HCT116 (cell line): ENCODE measurements around the gene CDC42EP2. TPM values are rescaled to one million over a fixed set of nuclear protein-coding genes. Genes with fewer than 3 reads are reported as not detected.

Source experiments
- ATAC-seq: fragments of 200-7000 bp; cut with Tn5 transposase; 2 replicates; pipeline ENCODE4 v1.9.1; 2020; ENCODE audit warnings: mild to moderate bottlenecking, moderate library complexity
- BruUV-seq: library from RNA; stranded (reverse); fragments of 400-500 nt; replicated peaks from 2 replicates; lab custom pipeline; 2021; lab: Mats Ljungman, UMichigan
- CTCF ChIA-PET: fragments of 300-600 bp; sonication (Branson Sonifier 250); formaldehyde crosslinking; loops from one replicate; lab custom pipeline; 2021; ENCODE audit warnings: antibody characterized with exemption; lab: Charles Lee
- POLR2A ChIA-PET: fragments of 300-600, 350-600 bp; sonication (Branson Sonifier 250); formaldehyde crosslinking; loops from one replicate; lab custom pipeline; 2021; ENCODE audit warnings: antibody characterized with exemption; lab: Charles Lee
- RAD21 ChIA-PET, 2 experiments: fragments of 300-600 bp; sonication (Branson Sonifier 250); formaldehyde crosslinking; loops; one replicate each; lab custom pipeline; 2023; ENCODE audit warnings: low total read pairs in 2 of 2; ENCODE audit not compliant: uncharacterized antibody in 2 of 2, unreplicated experiment in 2 of 2, low non-redundant PET in 1 of 2; lab: Charles Lee
- DNase-seq: peaks from one replicate; pipeline ENCODE4 v3.0.0-alpha.2; 2010; ENCODE audit warnings: low read depth, low spot score
- H2AFZ ChIP-seq: fragments of 200-600 bp; shearing (Covaris generic), sonication (generic); 2 replicates; pipeline ENCODE4 v1.6.1; 2017; ENCODE audit warnings: low read depth, mixed run types, mixed read lengths, antibody characterized with exemption, low read length; ENCODE audit not compliant: poor library complexity, severe bottlenecking
- H3K27ac ChIP-seq: 2 replicates; pipeline ENCODE4 v1.5.1; 2012; ENCODE audit warnings: low read depth, low read length
- H3K27me3 ChIP-seq: fragments of 200-600 bp; sonication (generic); 2 replicates; pipeline ENCODE4 v1.6.1; 2016; ENCODE audit warnings: mixed run types, low read length, mixed read lengths; ENCODE audit not compliant: insufficient read depth
- H3K36me3 ChIP-seq, 2 experiments: fragments of 200-500 bp in 1 of 2; fragments of 200-600 bp in 1 of 2; sonication (Bioruptor generic) in 1 of 2; sonication (generic) in 1 of 2; 2 replicates each; pipeline versions ENCODE4 v1.5.1 to v1.6.1; 2014 to 2016; ENCODE audit warnings: low read length in 2 of 2, inconsistent platforms in 1 of 2, mixed read lengths in 1 of 2, mixed run types in 1 of 2; ENCODE audit not compliant: insufficient read depth in 2 of 2, control insufficient read depth in 1 of 2
- H3K4me1 ChIP-seq, 2 experiments: fragments of 200-600 bp in 1 of 2; sonication (generic) in 1 of 2; 2 replicates each; pipeline versions ENCODE4 v1.5.1 to v1.6.1; 2012 to 2017; ENCODE audit warnings: low read length in 2 of 2, inconsistent platforms in 1 of 2, mild to moderate bottlenecking in 1 of 2, mixed read lengths in 1 of 2, mixed run types in 1 of 2, moderate library complexity in 1 of 2; ENCODE audit not compliant: insufficient read depth in 2 of 2, control insufficient read depth in 1 of 2
- H3K4me2 ChIP-seq: fragments of 200-600 bp; sonication (generic); 2 replicates; pipeline ENCODE4 v1.6.1; 2017; ENCODE audit warnings: mixed run types, low read length, mixed read lengths
- H3K4me3 ChIP-seq, 2 experiments: fragments of 200-600 bp in 1 of 2; sonication (generic) in 1 of 2; replicated peaks in 1 of 2; 2 replicates each; pipeline ENCODE4 v1.5.1; 2011 to 2016; ENCODE audit warnings: low read length in 2 of 2, control low read depth in 1 of 2, low read depth in 1 of 2, mild to moderate bottlenecking in 1 of 2, mixed read lengths in 1 of 2, mixed run types in 1 of 2
- H3K79me2 ChIP-seq: fragments of 200-600 bp; sonication (generic); 2 replicates; pipeline ENCODE4 v1.6.1; 2017; ENCODE audit warnings: mild to moderate bottlenecking, mixed run types, low read length, moderate library complexity, mixed read lengths; ENCODE audit not compliant: insufficient read depth
- H3K9ac ChIP-seq: fragments of 200-600 bp; sonication (generic); 2 replicates; pipeline ENCODE4 v1.6.1; 2016; ENCODE audit warnings: low read length, mixed read lengths
- H3K9me2 ChIP-seq: fragments of 200-600 bp; sonication (generic), shearing (Covaris generic); 2 replicates; pipeline ENCODE4 v1.6.1; 2017; ENCODE audit warnings: mixed run types, mild to moderate bottlenecking, moderate library complexity; ENCODE audit not compliant: insufficient read depth
- H3K9me3 ChIP-seq, 2 experiments: fragments of 200-500 bp in 1 of 2; fragments of 200-600 bp in 1 of 2; sonication (Bioruptor generic) in 1 of 2; sonication (generic) in 1 of 2; 2 replicates each; pipeline ENCODE4 v1.6.1; 2014 to 2017; ENCODE audit warnings: low read length in 2 of 2, mixed read lengths in 2 of 2, inconsistent platforms in 1 of 2, low read depth in 1 of 2, mild to moderate bottlenecking in 1 of 2, mixed run types in 1 of 2, moderate library complexity in 1 of 2; ENCODE audit not compliant: control insufficient read depth in 1 of 2, insufficient read depth in 1 of 2
- H4K20me1 ChIP-seq: fragments of 200-600 bp; sonication (generic), shearing (Covaris generic); 2 replicates; pipeline ENCODE4 v1.6.1; 2017; ENCODE audit warnings: mixed run types, mild to moderate bottlenecking, moderate library complexity; ENCODE audit not compliant: insufficient read depth
- ATF3 ChIP-seq: IDR thresholded peaks from 2 replicates; pipeline ENCODE4 v1.6.1; 2012
- CEBPB ChIP-seq: IDR thresholded peaks from 2 replicates; pipeline ENCODE4 v1.6.1; 2012; ENCODE audit warnings: low read depth
- EGR1 ChIP-seq: IDR thresholded peaks from 2 replicates; pipeline ENCODE4 v1.6.1; 2012; ENCODE audit warnings: low read depth
- ELF1 ChIP-seq: IDR thresholded peaks from 2 replicates; pipeline ENCODE4 v1.6.1; 2012; ENCODE audit warnings: low read depth, borderline replicate concordance
- EZH2 ChIP-seq: fragments of 200-600 bp; sonication (generic); IDR thresholded peaks from 2 replicates; pipeline ENCODE4 v1.6.1; 2017; ENCODE audit warnings: antibody characterized with exemption, mixed run types
- EZH2phosphoT487 ChIP-seq: fragments of 200-600 bp; IDR thresholded peaks from 2 replicates; pipeline ENCODE4 v1.6.1; 2018; ENCODE audit warnings: antibody characterized with exemption, borderline replicate concordance
- FOSL1 ChIP-seq: IDR thresholded peaks from 2 replicates; pipeline ENCODE4 v1.6.1; 2012; ENCODE audit warnings: low read depth
- POLR2A ChIP-seq: IDR thresholded peaks from 2 replicates; pipeline ENCODE4 v1.7.0; 2011; ENCODE audit warnings: borderline replicate concordance; ENCODE audit not compliant: insufficient read depth, insufficient read length; ENCODE audit errors: extremely low read depth
- POLR2AphosphoS5 ChIP-seq: IDR thresholded peaks from 2 replicates; pipeline ENCODE4 v1.6.1; 2011; ENCODE audit warnings: mild to moderate bottlenecking, low read depth, low read length, moderate library complexity
- SRF ChIP-seq: IDR thresholded peaks from 2 replicates; pipeline ENCODE4 v1.6.1; 2012; ENCODE audit warnings: low read depth
- intact Hi-C: fragments of 100-400 bp; cut with micrococcal nuclease; formaldehyde crosslinking; loops from 2 replicates; pipeline ENCODE4 v1.10.0; 2022
- total RNA-seq: library from RNA; stranded (reverse); gene quantifications from one replicate; pipeline ENCODE4 v1.2.1, GENCODE V29; 2021; ENCODE audit not compliant: unreplicated experiment
- TF ChIP-seq, protein P1 (sequence below): IDR thresholded peaks from 2 replicates; pipeline ENCODE4 v1.6.1; 2011; ENCODE audit warnings: mild to moderate bottlenecking, low read length, moderate library complexity; ENCODE audit not compliant: insufficient replicate concordance; ENCODE audit errors: extremely low read depth

CDC42EP2 gene
- total RNA-seq, 1 experiment from 2014 or later = 15.4 TPM

- TF ChIP-seq ATF3 (no peak), ELF1 (peak; percentile 51; the same call in 1 of the 2 replicates), POLR2AphosphoS5 (peak; percentile 54; the same call in 1 of the 2 replicates), CEBPB (peak; percentile 81)
Measured at GRCh38 chr11:65279741-65280440, 34.8 kb upstream of the CDC42EP2 start (continued).

GRCh38 chr11:65280646-65281045 is 34.0 kb upstream of the CDC42EP2 start:
- H3K4me2 ChIP-seq = peak overlapping the region; percentile 69
- intact Hi-C loops = no loop called here
- H3K79me2 ChIP-seq = peaks cover 7% of the 10 kb centered on the region; the same call in 1 of the 2 replicates
- no peaks in the 10 kb centered on the region for H3K27me3 ChIP-seq
- no peak for ATAC-seq
- peak overlapping the region in 1 of 2 experiments; percentile 21; a peak in 2 of 4 replicates for H3K4me3 ChIP-seq
- POLR2A ChIA-PET = interaction anchor here (1.1 to 3.2 kb wide), 2 partner anchors 35 to 111 kb away, joined by 3 to 20 read pairs; partner anchors contain the start of genes CDC42EP2 and SPDYC
- no TSS peak for BruUV-seq
- peak overlapping the region; percentile 55 for H3K9ac ChIP-seq
- H2AFZ ChIP-seq = no peak overlapping the region
- peaks cover 32 to 42% of the 10 kb centered on the region in 2 experiments for H3K4me1 ChIP-seq
- CTCF ChIA-PET = interaction anchor here (1.6 to 3.9 kb wide), 2 partner anchors 35 to 36 kb away, joined by 7 to 23 read pairs; partner anchors contain the start of gene CDC42EP2
- H4K20me1 ChIP-seq = no peaks in the 10 kb centered on the region
- RAD21 ChIA-PET = no interaction called here
- DNase-seq = no peak
- peaks cover 27 to 42% of the 10 kb centered on the region in 2 experiments for H3K36me3 ChIP-seq
- H3K9me3 ChIP-seq = no peaks in the 10 kb centered on the region
- TF ChIP-seq SRF (no peak), POLR2A (no peak), EGR1 (no peak), FOSL1 (no peak), EZH2phosphoT487 (no peak), EZH2 (no peak)
- TF ChIP-seq, protein P1, sequence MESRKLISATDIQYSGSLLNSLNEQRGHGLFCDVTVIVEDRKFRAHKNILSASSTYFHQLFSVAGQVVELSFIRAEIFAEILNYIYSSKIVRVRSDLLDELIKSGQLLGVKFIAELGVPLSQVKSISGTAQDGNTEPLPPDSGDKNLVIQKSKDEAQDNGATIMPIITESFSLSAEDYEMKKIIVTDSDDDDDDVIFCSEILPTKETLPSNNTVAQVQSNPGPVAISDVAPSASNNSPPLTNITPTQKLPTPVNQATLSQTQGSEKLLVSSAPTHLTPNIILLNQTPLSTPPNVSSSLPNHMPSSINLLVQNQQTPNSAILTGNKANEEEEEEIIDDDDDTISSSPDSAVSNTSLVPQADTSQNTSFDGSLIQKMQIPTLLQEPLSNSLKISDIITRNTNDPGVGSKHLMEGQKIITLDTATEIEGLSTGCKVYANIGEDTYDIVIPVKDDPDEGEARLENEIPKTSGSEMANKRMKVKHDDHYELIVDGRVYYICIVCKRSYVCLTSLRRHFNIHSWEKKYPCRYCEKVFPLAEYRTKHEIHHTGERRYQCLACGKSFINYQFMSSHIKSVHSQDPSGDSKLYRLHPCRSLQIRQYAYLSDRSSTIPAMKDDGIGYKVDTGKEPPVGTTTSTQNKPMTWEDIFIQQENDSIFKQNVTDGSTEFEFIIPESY = no peak
- peak overlapping the region; percentile 73 for H3K27ac ChIP-seq
- no peaks in the 10 kb centered on the region for H3K9me2 ChIP-seq
